Activated CD4-positive, alpha-beta T cell treated with anti-CD3 and anti-CD28 coated beads for 48 hours (primary cell): ENCODE data around the gene CYTH3.

ENCODE experiments used
- DNase-seq: peaks from one replicate; pipeline ENCODE4 v3.0.0-alpha.2; 2020

The CYTH3 gene

GRCh38 chr7:6279937-6280336 lies 7.5 kb upstream of the CYTH3 start:
- no peak for DNase-seq

GRCh38 chr7:6279341-6279740 lies 6.9 kb upstream of the CYTH3 start:
- DNase-seq = no peak

GRCh38 chr7:6278749-6279310 lies 6.4 kb upstream of the CYTH3 start:
- no peak for DNase-seq

GRCh38 chr7:6277476-6277875 lies 5.1 kb upstream of the CYTH3 start:
- no peak for DNase-seq

- no peak for DNase-seq
Measured at GRCh38 chr7:6276911-6277408, 4.5 kb upstream of the CYTH3 start.

GRCh38 chr7:6274743-6275142 lies 2.3 kb upstream of the CYTH3 start:
- no peak for DNase-seq

- no peak for DNase-seq
Measured at GRCh38 chr7:6273917-6274630, 1.6 kb upstream of the CYTH3 start.

- no peak for DNase-seq
Measured at GRCh38 chr7:6273380-6273837, 985 bp upstream of the CYTH3 start.

- DNase-seq = peak; percentile 18
Measured at GRCh38 chr7:6271694-6272440, 557 bp downstream of the CYTH3 start.

- peak; percentile 34 for DNase-seq
Measured at GRCh38 chr7:6271060-6271658, 1.3 kb downstream of the CYTH3 start.

- no peak for DNase-seq
Measured at GRCh38 chr7:6269527-6269926, 2.9 kb downstream of the CYTH3 start.

- no peak for DNase-seq
Measured at GRCh38 chr7:6268907-6269306, 3.5 kb downstream of the CYTH3 start.

- DNase-seq = no peak
Measured at GRCh38 chr7:6268023-6268900, 4.2 kb downstream of the CYTH3 start.

- no peak for DNase-seq
Measured at GRCh38 chr7:6266699-6267098, 5.7 kb downstream of the CYTH3 start.

- no peak for DNase-seq
Measured at GRCh38 chr7:6262221-6262620, 10.2 kb downstream of the CYTH3 start.

GRCh38 chr7:6261699-6262098 lies 10.7 kb downstream of the CYTH3 start:
- no peak for DNase-seq

- no peak for DNase-seq
Measured at GRCh38 chr7:6260291-6261187, 11.9 kb downstream of the CYTH3 start.

GRCh38 chr7:6259257-6259656 lies 13.2 kb downstream of the CYTH3 start:
- no peak for DNase-seq

- no peak for DNase-seq
Measured at GRCh38 chr7:6258440-6259182, 13.8 kb downstream of the CYTH3 start.

- no peak for DNase-seq
Measured at GRCh38 chr7:6257675-6258074, 14.7 kb downstream of the CYTH3 start.
